ENCODE results near the gene PPM1H.

Gene PPM1H

DNA sequence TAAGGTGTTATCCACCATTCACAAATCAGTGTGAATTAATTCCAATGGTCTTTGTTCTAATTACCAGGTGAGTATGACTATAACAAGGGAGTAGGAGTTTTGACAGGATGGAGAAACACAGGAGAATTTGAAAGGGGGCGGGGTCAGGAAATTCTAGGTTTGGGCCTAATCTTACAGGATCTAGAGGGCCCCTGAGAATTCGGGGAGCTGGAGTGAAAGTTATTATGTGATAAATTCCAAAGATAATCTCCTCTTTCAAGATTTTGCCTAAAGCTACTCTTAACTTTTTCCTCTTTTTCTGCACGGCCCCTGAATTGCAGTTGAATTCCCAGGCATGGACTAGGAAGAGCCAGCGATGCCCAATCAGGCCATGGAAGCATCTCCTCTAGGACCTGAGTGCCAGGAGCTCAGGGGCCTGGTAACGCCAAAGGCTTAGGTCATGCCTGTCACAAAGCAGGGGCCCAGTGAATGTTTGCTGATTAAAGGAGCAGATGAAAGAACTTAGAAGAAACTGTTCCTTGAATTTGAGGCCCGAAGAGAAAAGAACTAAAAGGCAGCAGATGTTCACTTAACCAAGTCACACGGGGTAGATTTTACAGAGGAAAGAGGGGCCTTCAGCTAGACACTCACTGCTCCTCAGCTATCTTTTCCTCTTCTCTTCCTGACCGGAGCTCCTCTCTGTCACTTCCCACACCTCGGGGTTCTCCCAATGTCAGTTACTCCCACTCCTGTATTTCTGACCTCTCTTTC, 195.5 kb downstream of the PPM1H start:
- Histone ChIP-seq H3K36me3 (ENCODE audit: control insufficient read depth, insufficient read depth, low read length) (no peaks in the 10 kb centered on the region), H3K4me3 (replicated peaks; ENCODE audit: low read depth, low read length) (no peak overlapping the region), H3K27me3 (replicated peaks; ENCODE audit: control insufficient read depth, insufficient read depth, low read length) (no peaks in the 10 kb centered on the region)
- TF ChIP-seq, protein P1, sequence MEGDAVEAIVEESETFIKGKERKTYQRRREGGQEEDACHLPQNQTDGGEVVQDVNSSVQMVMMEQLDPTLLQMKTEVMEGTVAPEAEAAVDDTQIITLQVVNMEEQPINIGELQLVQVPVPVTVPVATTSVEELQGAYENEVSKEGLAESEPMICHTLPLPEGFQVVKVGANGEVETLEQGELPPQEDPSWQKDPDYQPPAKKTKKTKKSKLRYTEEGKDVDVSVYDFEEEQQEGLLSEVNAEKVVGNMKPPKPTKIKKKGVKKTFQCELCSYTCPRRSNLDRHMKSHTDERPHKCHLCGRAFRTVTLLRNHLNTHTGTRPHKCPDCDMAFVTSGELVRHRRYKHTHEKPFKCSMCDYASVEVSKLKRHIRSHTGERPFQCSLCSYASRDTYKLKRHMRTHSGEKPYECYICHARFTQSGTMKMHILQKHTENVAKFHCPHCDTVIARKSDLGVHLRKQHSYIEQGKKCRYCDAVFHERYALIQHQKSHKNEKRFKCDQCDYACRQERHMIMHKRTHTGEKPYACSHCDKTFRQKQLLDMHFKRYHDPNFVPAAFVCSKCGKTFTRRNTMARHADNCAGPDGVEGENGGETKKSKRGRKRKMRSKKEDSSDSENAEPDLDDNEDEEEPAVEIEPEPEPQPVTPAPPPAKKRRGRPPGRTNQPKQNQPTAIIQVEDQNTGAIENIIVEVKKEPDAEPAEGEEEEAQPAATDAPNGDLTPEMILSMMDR (IDR thresholded peaks at IDR 0.05; ENCODE audit: insufficient read depth, low read length, poor library complexity, severe bottlenecking): no peak
- no peak for DNase-seq (ENCODE audit: extremely low read depth, insufficient read length)

- no peak for DNase-seq (ENCODE audit: extremely low read depth, insufficient read length)
- no peaks in the 10 kb centered on the region for H3K27me3 ChIP-seq (replicated peaks; ENCODE audit: control insufficient read depth, insufficient read depth, low read length)
- H3K4me3 ChIP-seq (replicated peaks; ENCODE audit: low read depth, low read length): no peak overlapping the region
- TF ChIP-seq, protein P1 (IDR thresholded peaks at IDR 0.05; ENCODE audit: insufficient read depth, low read length, poor library complexity, severe bottlenecking): no peak
- no peaks in the 10 kb centered on the region for H3K36me3 ChIP-seq (ENCODE audit: control insufficient read depth, insufficient read depth, low read length)
Observed at GRCh38 chr12:62738616-62739015, 196.3 kb downstream of the PPM1H start.

DNA sequence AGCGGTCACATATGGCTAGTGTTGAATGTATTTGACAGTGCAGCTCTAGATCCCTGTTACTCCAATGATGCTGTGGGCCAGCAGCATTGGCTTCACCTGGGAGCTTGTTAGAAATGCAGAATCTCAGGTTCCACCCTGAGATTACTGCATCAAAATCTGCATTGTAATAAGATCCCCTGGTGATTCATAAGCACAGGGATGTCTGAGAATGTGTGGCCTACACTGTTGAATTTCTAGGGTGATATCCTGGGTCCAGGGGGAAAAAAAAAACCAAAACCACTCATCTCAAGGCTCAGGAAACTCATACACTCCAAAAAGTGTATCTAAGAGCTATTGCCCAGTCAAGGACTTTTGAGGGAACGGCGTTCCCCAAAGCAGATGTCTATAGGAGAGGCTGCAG, 196.8 kb downstream of the PPM1H start:
- Histone ChIP-seq H3K4me3 (replicated peaks; ENCODE audit: low read depth, low read length) (no peak overlapping the region), H3K36me3 (ENCODE audit: control insufficient read depth, insufficient read depth, low read length) (no peaks in the 10 kb centered on the region), H3K27me3 (replicated peaks; ENCODE audit: control insufficient read depth, insufficient read depth, low read length) (no peaks in the 10 kb centered on the region)
- no peak for DNase-seq (ENCODE audit: extremely low read depth, insufficient read length)
- TF ChIP-seq, protein P1 (IDR thresholded peaks at IDR 0.05; ENCODE audit: insufficient read depth, low read length, poor library complexity, severe bottlenecking): no peak

DNA sequence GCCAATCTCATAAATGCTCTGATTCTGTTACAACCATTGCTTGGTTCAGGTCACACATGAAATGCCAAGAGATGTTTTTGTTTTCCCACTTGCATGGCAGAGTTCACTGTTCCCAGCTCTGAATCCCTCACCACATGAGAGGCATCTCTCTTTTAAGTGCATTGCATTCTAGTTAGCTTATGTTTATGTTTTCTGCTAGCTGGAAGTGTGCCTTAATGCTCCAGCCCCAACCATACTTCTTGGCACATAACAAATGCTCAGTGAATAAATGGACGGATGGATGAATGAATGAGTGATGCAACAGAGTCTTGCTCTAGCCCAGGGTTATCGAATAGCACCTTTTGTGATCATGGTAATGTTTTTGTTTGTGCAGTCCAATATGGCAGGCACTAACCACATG, 197.3 kb downstream of the PPM1H start:
- no peak for DNase-seq (ENCODE audit: extremely low read depth, insufficient read length)
- no peaks in the 10 kb centered on the region for H3K27me3 ChIP-seq (replicated peaks; ENCODE audit: control insufficient read depth, insufficient read depth, low read length)
- no peak overlapping the region for H3K4me3 ChIP-seq (replicated peaks; ENCODE audit: low read depth, low read length)
- TF ChIP-seq, protein P1 (IDR thresholded peaks at IDR 0.05; ENCODE audit: insufficient read depth, low read length, poor library complexity, severe bottlenecking): no peak
- no peaks in the 10 kb centered on the region for H3K36me3 ChIP-seq (ENCODE audit: control insufficient read depth, insufficient read depth, low read length)

DNA sequence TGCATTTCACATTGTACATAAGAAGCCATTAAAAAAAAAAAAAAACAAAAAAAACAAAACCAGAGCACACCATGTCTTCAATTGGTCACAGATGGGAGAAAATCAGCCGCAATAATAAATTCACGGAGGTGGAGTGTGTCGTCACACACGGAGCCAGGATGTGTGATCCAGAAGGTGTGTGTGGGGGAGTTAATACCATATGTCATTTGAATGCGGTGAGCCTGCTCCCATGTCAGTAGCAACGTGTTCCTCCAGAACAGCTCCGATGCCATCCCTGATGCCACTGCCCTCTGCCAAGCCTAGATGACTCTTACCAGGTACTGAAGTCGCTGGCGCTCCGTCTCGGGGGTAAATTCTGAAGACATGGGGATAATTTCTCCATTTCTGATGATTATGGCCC, 197.8 kb downstream of the PPM1H start:
- H3K4me3 ChIP-seq (replicated peaks; ENCODE audit: low read depth, low read length): no peak overlapping the region
- no peaks in the 10 kb centered on the region for H3K27me3 ChIP-seq (replicated peaks; ENCODE audit: control insufficient read depth, insufficient read depth, low read length)
- no peaks in the 10 kb centered on the region for H3K36me3 ChIP-seq (ENCODE audit: control insufficient read depth, insufficient read depth, low read length)
- no peak for DNase-seq (ENCODE audit: extremely low read depth, insufficient read length)
- TF ChIP-seq, protein P1 (IDR thresholded peaks at IDR 0.05; ENCODE audit: insufficient read depth, low read length, poor library complexity, severe bottlenecking): no peak

DNA sequence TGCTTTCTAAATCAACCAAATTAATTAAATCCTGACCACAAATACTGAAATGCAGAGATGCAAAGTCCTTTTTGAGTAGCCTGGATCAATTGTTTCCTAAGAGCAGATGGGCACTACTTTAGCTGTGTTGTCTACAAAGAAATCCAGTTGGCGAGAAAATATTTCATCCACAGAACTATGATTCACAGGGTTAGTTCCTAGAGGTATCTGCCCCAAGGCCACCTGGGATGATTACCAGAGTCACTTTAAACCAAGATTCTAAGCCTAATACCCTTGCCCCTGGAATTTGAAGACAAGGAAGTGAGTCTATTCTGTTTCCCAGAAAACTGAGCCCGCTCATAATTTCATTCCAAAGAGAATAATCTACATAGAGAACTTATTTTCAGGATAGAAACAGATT, 198.4 kb downstream of the PPM1H start:
- Histone ChIP-seq H3K27me3 (replicated peaks; ENCODE audit: control insufficient read depth, insufficient read depth, low read length) (no peaks in the 10 kb centered on the region), H3K4me3 (replicated peaks; ENCODE audit: low read depth, low read length) (no peak overlapping the region), H3K36me3 (ENCODE audit: control insufficient read depth, insufficient read depth, low read length) (no peaks in the 10 kb centered on the region)
- no peak for DNase-seq (ENCODE audit: extremely low read depth, insufficient read length)
- TF ChIP-seq, protein P1 (IDR thresholded peaks at IDR 0.05; ENCODE audit: insufficient read depth, low read length, poor library complexity, severe bottlenecking): no peak

Data from GM06990 (cell line).